Measurements from ENCODE around the gene GRM7.

GRCh38 chr3:7728566-7729519 is 867.9 kb downstream of the GRM7 start:
- TF ChIP-seq GABPB1 (CRISPR knock-in tag; IDR thresholded peaks at IDR 0.05), result no peak
- no peak for TF ChIP-seq RAD21 (CRISPR knock-in tag; conservative IDR thresholded peaks at IDR 0.05 in 1 of 2, IDR thresholded peaks at IDR 0.05 in 1 of 2)
- TF ChIP-seq HDGF (IDR thresholded peaks at IDR 0.05), result no peak
- TF ChIP-seq CTCF (IDR thresholded peaks at IDR 0.05 in 2 of 3, conservative IDR thresholded peaks at IDR 0.05 in 1 of 3; ENCODE audit: insufficient read depth in 2 of 3, low read depth in 1 of 3, low read length in 3 of 3), result no peak
- TF ChIP-seq JUN (IDR thresholded peaks at IDR 0.05; ENCODE audit: borderline replicate concordance, low read depth, low read length), result no peak
- TF ChIP-seq JUN (CRISPR knock-in tag; IDR thresholded peaks at IDR 0.05; ENCODE audit: borderline replicate concordance), result no peak
- no peak for TF ChIP-seq CBX8 (IDR thresholded peaks at IDR 0.05; ENCODE audit: borderline replicate concordance, extremely low read depth, low read depth, low read length, poor library complexity, severe bottlenecking)
- no peak for TF ChIP-seq ESRRA (IDR thresholded peaks at IDR 0.05; ENCODE audit: borderline replicate concordance, low read depth)
- TF ChIP-seq ATF3 (IDR thresholded peaks at IDR 0.05), result no peak
- TF ChIP-seq ATF3 (CRISPR knock-in tag; conservative IDR thresholded peaks at IDR 0.05), result no peak
- TF ChIP-seq PBX2 (CRISPR knock-in tag; IDR thresholded peaks at IDR 0.05; ENCODE audit: low read depth), result no peak
- TF ChIP-seq PBX2 (tag; conservative IDR thresholded peaks at IDR 0.05; ENCODE audit: low read depth), result no peak

Data from K562 (cell line).